GM21529 (cell line): Measurements from ENCODE around the gene TOR4A.
A peak's percentile ranks its signal among the peaks of the same experiment; 100 is the strongest.

Source experiments
- ATAC-seq: cut with Tn5 transposase; IDR thresholded peaks from one replicate; pipeline ENCODE4 v1.9.1; 2021; ENCODE audit not compliant: unreplicated experiment

TOR4A gene

GRCh38 chr9:137293482-137294090 is 16.1 kb downstream of the TOR4A start:
- no peak for ATAC-seq

- no peak for ATAC-seq
These were observed 16.7 kb downstream of the TOR4A start for GRCh38 chr9:137294091-137294680.

- no peak for ATAC-seq
These were observed 17.2 kb downstream of the TOR4A start for GRCh38 chr9:137294681-137295237.

- no peak for ATAC-seq
These were observed 17.8 kb downstream of the TOR4A start for GRCh38 chr9:137295238-137295811.

- ATAC-seq = no peak
These were observed 18.5 kb downstream of the TOR4A start for GRCh38 chr9:137295849-137296669.

GRCh38 chr9:137296670-137297664 is 19.4 kb downstream of the TOR4A start:
- no peak for ATAC-seq

GRCh38 chr9:137297966-137298365 is 20.4 kb downstream of the TOR4A start:
- ATAC-seq = no peak

- no peak for ATAC-seq
These were observed 21.1 kb downstream of the TOR4A start for GRCh38 chr9:137298401-137299202.

GRCh38 chr9:137299203-137299565 is 21.7 kb downstream of the TOR4A start:
- no peak for ATAC-seq

GRCh38 chr9:137299938-137300337 is 22.4 kb downstream of the TOR4A start:
- no peak for ATAC-seq

GRCh38 chr9:137300567-137301080 is 23.1 kb downstream of the TOR4A start:
- no peak for ATAC-seq

- ATAC-seq = peak; percentile 8
These were observed 23.8 kb downstream of the TOR4A start for GRCh38 chr9:137301081-137301947.

GRCh38 chr9:137302118-137302448 is 24.6 kb downstream of the TOR4A start, which contains the start of gene NRARP:
Gene NRARP (minus strand): TSS chr9:137302271. CDS start chr9:137301928, 343 bp downstream.
- peak; percentile 67 for ATAC-seq

GRCh38 chr9:137302449-137303150 is 25.1 kb downstream of the TOR4A start:
- peak; percentile 42 for ATAC-seq

GRCh38 chr9:137303151-137303892 is 25.8 kb downstream of the TOR4A start:
- ATAC-seq = no peak

GRCh38 chr9:137303893-137304382 is 26.4 kb downstream of the TOR4A start:
- no peak for ATAC-seq
